HG03469 (cell line): ENCODE measurements around the gene LDLRAD3.

Experiments used
- ATAC-seq: cut with Tn5 transposase; IDR thresholded peaks from one replicate; pipeline ENCODE4 v1.9.1; 2021; ENCODE audit warnings: mild to moderate bottlenecking, moderate library complexity, moderate number of reproducible peaks; ENCODE audit not compliant: unreplicated experiment

Gene LDLRAD3

DNA sequence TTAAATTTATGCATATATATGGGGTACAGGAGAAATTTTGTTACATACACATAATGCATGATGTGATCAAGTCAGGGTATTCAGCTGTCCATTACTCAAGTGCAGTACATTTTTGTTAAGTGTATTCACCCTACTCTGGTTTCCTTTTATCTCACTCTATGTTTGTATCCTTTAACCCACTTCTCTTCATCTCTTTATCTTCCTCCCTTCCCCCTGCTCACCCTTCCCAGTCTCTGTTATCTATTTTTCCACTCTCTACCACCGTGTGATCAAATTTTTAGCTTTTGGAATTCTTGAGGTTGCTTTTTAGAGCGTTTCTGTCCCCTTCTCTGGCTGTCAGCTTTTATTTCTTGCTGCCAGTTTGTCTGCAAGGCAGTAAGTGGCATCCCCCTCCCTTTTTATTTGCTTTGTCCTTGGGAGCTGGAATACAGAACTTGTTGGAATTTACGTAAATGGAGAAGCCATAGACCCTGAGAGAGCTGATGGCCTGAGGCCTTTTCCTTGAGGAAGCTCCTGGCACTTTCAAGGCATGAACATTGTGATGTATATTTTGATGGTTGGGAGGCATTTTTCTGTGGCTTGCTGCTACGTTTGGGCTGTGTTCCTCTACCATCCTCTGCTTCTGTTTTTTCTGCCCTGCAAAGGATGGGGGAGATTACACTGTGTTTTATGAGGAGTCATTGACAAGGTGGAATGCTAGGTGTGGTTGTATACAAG, 148.6 kb downstream of the LDLRAD3 start:
- no peak for ATAC-seq

DNA sequence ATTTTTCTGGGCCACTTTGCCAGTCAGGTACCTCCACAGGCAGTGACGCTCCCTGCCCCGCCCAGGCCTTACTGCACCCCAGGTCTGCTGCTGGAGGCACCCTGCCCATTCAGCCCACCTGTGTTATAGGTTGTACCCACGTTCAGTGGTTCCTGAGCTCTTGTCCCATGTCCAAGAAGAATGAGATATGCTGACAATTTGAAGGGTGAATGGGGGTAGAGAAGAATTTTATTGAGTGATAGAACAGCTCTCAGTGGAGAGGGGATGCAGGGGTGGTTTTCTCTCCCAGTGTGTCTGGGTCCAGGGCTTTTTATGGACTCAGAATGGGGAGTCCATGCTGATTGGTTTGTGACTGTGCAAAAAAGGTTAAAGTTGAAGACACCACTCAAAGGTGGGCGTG, 149.7 kb downstream of the LDLRAD3 start:
- no peak for ATAC-seq

DNA sequence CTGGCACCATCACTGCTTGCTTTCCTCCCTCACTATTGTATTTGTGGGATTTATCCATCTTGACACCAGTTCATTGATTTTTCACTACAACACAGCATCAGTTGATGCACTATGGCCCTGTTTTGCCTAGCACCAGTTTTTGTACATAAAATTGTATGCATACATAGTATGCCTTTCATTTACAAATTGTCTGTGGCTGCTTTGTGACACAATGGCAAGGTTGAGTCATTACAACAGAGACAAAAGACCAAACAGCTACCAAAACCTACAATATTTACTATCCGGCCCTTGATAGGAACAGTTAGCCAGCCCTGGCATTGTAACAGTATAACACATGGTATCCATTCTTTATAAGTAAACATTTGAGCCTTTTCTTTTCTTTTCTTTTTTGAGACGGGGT, 150.3 kb downstream of the LDLRAD3 start:
- no peak for ATAC-seq

DNA sequence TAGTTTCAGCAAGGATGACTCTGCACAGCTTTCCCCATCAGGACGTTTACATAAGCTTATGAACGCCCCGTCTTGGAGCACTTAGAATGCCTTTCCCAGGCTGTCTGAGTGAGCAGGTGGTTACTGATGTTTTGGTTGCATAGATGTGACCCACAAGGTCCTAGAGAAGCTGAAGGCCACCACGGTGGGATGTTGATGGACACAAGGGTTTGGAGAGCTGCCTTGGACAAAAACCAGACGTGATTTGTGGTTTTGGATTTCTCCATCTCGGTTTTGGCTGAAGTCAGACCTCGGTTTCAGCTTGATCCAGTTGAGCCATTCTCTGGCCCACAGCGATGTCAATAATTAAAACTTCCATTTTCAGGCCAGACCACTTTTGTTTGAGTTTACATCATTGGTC, 151.9 kb downstream of the LDLRAD3 start:
- no peak for ATAC-seq

DNA sequence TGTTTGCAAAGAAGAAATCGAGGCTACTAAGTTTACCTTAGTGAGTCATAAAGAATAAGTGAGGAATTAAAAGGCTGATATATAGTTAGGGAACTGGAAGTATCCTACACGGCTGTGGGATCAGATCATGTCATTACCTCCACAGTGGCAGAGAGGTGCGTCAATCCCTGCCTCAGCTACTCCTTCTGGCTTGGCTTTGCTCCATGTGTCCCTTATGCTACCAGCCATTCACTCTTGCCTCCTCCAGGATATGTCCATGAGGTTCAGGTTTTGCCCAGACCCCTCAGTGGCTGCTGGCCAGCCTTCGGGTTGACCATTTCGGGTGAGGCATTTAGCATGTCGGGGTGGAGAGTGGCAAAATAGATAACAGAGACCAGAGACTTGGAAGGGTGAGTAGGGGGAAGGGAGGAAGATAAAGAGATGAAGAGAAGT, 153.4 kb downstream of the LDLRAD3 start:
- no peak for ATAC-seq

DNA sequence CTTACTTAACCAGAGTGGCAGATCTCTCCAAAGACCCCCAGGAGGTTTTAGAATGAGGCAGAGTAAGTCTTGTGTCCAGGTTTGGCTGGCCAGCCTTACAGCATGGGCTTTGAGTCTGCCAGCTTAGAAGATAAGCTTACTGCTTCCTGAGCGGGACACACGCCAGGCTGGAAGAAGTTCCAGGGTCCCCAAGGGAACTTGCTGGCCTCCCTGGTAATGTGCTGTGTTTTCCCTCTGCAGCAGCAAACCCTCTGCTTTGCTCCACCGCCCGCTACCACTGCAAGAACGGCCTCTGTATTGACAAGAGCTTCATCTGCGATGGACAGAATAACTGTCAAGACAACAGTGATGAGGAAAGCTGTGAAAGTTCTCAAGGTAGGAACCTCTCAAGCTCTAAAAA, 154.2 kb downstream of the LDLRAD3 start:
- ATAC-seq = no peak

DNA sequence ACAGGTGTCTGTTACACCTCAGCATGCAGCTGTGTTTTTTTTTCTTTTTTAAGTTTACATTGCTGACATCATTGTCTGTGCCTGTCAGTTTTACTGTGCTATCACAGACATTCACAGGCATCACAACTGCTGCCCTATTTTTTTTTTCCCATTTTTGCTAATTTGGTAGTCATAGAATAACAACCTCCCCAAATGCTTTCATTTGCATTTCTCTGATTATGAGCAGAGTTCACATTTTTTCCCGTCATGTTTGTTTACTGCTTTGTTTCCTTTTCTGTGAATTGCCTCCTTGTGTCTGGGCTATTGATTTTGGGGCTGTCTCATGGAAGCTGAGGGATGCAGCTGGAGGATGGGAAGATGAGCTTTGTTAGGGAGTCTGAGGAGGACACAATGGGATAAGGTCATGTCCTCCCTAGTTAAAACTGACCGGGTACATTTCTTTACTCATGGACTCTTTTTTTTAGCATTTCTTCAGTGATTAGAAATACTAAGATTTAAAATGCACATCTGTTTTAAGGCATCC, 155.1 kb downstream of the LDLRAD3 start:
- ATAC-seq = no peak

DNA sequence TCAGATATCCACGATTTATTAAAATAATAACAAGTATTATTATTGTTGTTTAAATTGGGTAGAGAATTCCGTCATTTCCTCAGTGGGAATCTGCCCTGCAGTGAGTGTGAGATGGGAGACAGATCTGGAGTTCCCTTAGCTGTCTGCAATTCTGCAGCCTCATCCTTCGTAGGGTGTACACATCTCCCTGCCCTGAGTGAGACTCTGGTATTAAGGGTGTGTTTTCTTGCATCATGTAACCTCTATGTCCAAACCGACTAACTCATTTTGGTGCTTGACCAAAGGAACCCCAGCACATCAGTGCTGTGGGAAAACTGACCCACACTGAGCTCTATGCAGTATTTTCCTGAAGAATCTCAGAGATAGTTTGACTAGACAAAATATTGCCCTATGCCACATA, 157.6 kb downstream of the LDLRAD3 start:
- ATAC-seq = no peak

DNA sequence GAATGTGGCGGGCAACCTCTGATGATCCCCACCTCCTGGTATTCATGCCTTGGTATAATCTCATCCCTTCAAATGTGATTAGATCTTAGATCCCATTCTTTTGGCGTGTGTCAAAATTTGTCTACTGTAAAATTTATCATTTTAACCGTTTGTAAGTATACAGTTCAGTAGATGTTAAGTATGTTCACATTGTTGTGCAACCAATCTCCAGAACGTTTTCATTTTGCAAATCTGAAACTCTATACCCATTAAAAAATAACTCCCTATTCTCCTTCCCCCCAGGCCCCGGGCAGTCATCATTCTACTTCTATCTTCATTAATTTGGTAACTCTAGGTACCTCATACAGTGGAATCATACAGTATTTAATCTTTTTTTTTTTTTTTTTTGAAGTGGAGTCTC, 159.0 kb downstream of the LDLRAD3 start:
- ATAC-seq = no peak

DNA sequence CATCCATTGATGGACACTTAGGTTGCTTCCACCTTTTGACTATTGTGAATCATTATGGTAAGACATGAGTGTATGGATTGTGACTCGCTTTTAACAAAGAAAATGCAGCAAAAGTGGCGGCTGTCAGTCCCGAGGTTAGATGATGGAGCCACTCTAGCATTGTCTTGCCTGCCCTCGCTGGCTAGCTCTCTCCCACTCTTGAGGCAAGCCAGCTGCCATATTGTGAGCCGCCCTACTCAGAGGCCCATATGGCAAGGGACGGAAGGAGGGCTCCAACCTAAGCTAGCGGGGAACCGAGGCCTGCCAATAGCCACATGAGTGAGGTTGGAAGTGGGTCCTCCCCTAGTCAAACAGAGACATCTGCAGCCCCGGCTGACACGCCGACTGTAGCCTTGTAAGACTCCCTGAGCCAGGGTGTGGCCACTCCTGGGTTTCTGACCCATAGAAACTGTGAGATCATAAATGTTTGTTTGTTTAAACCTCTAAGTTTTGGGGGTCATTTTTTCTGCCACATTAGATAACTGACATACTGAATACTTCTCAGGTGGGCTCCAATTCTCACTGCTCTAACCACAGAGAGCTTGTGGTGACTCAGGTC, 160.2 kb downstream of the LDLRAD3 start:
- ATAC-seq = no peak

DNA sequence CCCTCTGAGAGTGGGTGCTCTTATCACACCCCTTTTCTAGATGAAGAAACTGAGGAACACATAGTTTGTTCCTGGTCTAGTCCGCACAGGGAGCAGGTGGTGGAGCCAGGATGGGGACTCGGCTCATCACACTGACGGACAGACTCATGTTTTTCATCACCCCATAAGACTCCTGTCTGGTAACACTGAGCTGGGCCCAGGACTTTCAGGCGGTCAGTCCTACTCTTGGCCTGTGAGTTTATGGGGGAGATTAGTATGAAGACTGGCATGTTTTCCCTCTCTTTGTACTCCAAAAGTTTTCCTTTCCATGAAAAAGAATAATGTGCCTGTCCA, 160.8 kb downstream of the LDLRAD3 start:
- no peak for ATAC-seq

DNA sequence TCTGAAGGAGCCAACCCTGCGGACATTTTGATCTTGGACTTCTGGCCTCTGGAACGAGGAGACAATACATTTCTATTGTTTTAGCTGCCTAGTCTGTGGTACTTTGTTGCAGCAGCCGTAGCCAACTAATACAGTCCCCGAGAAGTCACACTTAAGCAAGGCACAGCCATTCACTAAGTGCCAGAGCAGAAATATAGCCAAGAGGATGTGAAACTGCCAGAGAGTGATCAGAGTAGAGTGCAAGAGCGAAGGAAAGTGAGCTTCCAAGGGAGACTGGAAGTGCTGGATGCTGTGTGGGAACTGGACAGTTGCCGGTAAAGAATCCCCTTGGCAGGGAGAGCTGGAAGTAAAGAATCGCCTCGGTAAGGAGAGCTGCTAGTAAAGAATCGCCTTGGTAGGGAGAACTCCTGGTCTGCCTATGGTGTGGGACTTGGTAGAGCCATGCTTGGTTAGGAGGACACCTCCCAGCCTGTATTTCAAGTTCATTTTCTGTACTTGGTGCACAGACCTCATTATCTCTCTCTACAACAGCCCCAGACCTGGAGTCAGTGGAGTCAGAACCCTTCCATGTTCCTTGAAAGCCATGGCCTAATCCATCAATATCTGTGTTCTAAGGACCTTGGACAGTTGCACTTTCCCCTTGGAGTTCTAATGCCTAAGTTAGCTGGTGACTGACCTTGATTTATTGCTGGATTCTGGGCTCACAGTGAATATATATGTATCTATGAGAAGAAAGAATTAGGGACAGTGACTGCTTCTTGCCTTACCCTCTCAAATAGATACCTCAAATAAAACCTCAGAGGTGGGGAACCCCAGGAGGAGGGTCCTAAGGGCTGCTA, 162.1 kb downstream of the LDLRAD3 start:
- no peak for ATAC-seq

DNA sequence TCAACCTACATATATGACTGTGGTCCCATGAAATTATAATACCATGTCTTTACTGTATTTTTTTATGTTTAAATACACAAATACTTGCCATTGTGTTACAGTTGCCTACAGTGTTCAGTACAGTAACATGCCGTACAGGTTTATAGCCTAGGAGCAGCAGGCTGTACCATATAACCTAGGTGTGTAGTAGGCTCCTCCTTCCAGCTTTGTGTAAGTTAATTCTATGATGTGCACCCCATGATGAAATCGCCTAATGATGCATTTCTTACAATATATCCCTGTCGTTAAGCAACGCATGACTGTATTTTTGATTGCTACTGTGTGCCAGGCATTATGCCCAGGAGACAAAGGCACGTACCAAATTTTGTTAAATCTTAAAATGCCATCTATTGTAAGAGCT, 163.7 kb downstream of the LDLRAD3 start:
- no peak for ATAC-seq

DNA sequence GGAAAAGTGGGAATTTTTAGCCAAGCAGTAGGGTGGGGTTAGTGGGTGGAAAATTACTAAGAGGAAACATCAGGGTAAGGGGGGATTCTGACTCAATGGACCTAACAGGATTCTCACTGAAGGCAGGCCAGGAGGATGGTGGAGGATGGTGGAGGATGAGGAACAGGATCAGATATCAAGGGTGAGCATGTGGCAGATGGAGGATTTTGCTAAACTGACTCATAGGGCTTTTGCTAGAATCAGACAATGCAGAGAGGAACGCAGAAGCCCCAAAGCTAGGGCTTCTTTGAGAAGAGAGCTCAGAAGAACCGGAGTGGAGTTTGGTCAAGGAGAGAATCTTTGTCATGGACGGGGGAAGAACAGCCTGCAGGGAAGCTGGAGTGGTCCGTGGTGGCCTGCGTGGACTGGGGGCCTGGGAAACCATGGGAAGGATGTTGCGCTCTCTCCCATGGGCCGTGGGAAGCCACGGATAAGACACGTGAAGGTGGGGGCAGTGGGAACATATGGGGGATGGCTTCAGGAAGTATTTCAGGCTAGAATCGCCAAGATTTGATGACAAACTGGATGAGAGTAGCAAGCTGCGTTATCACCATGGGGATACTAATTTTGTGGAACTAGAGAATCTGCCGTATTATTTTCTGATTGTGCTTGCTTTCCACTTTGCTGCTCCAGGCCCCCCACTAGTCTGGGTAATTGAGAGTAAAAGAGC, 165.2 kb downstream of the LDLRAD3 start:
- ATAC-seq = no peak

DNA sequence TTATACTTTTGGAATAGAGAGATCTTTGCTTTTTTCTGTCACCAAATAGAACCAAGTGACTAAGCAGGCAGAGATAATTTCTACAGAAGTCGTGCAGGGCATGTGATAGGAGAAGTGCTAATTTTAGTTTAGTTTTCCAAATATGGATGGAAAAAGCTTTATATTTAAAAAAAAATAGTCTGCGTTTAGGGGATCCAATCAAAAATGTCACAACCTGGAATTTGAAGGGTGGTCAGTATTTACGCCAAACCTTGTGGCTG, 165.7 kb downstream of the LDLRAD3 start:
- no peak for ATAC-seq

DNA sequence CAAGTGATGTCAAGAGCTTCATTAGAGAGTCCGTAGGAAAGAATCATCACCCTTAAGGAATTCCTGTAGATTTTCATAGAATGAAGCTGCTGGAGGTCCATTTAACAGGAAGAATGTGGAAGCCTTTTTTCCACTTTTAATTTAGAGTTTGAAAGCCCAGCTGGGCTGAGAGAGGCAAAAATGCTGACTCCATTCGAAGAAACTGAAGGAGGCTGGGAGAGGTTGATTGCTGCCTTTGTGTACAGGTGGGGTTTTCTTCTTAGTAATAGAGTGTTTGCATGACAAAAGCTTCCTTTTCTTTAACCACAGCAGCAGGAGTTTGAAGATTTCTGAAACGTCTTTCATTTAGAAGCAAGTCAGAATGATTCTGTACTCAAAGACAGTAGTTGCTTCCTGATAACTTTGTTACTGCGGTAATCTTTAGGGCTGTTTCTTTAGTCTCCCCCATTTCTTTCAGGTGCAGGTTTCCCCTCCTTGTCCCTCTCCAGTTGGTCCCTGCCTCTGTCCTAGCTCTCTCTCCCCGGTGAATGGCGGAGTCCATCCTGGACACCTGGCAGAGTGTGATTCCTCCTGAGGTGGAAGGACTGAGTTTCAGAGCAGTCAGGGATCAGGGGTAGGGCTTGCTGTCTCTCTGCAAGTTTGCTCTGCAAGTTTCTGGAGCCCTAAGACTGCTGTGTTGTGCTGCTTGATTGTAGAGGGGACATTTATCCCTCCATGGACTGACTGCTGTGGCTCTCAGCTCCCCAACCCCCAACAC, 166.2 kb downstream of the LDLRAD3 start:
- ATAC-seq = no peak

DNA sequence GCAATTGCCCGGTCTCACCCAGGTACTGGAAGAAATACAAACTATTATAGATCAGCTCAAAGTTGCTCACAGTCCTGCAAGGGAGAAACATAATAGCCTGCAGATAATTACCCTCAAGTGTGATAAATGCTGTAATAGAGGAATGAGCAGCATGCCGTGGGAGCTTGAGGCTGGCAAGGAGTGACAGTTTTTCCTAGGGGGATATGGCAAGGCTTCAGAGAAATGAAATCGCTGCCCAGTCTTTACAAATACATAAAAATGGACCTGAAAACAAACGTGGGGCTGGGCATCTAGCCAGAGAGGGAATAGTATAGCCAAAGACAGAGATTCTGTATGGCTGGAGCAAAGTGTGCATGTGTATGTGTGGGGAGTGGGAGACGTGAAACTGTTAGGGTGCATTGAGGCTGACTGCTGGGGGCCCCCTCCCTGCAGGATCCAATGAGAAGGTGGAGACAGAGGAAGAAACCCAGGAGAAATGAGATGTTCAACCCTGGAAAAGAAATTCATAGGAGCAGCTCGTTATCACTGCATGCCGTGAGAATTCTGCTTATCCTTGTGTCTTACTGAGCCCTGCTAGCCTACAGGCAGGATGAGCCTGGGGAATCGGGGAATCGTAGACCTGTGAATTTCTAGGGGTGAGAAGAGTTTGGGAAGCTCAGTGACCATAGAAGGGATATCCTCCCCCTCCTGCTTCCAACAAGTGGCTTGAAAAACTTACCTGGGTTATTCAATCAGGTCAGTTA, 167.0 kb downstream of the LDLRAD3 start:
- ATAC-seq = no peak

DNA sequence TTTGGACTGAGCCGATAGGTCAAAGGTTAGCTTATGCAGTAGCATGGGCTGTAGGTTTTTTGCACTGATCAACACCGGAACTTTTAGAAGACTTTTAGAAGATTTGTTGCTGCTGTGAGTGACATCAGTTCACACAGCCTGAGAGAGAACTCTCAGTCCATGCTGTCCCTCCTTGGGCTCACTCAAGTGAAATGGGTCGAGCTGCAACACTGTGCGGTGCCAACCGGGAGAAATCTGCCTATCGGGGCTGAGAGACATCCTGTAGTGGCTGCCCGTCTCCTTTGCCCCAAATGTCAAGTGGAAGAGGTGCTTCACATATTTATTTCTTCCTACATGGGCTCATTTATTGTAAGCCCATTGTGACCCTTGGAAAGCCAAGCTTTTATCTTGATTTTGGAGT, 170.2 kb downstream of the LDLRAD3 start:
- ATAC-seq = no peak

DNA sequence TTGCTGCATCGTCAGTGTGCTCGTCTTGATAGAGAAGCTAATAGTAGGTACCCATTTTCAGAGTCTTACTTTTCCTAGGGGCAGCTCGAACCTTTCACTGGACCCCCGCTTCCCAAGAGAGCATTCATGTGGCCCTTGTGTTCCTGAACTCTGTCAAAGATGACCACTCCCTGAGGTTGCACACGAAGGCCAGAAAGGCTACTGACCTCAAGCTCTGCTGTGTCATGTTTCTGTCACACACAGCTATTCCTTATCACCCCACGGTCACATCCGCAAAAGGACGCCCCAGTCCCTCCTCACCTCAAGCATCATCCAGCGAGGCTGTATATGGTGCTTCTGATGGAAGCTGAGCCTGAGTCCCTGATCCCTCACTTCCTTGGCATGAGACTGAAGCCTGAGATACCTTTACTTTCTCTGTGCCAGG, 171.5 kb downstream of the LDLRAD3 start:
- ATAC-seq = no peak

DNA sequence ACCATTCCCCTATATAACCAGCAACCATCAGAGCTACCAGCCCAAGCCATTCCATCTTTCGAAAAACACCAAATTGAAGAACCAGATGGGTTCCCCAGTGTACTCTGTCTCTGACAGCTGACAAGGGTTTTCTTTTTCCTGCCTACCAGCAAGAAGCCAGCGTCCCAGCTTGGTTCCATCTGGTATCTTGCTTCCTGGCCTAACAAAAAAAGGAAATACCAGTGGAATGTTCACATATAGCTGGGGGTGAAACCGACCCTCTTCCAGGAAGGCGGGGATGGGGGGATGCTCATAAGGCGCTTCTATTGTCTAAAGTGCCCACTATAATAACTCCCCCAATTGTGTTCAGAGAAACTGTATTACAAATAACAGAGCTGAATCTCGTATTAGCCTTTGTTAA, 172.3 kb downstream of the LDLRAD3 start:
- ATAC-seq = no peak
